Stimulated activated CD4-positive, alpha-beta T cell treated with anti-CD3 and anti-CD28 coated beads, TNF-alpha, amount 100 ng/mL, for 24 hours (primary cell): Measurements from ENCODE around the gene PPP1R10.
"Not testable (repeated sequence)": the region's sequence is repeated elsewhere in the genome, so short reads cannot be mapped to it uniquely, and the experiment has no call there.

Experiments used
- DNase-seq, 3 experiments: peaks; one replicate each; pipeline ENCODE4 v3.0.0-alpha.2; 2020; ENCODE audit warnings: low read depth in 3 of 3

PPP1R10 gene

GRCh38 chr6:30616811-30617564, at the start of gene PPP1R10:
Gene PPP1R10 (minus strand): TSS chr6:30617243. CDS start chr6:30609944, 7,299 bp downstream.
- DNase-seq: peak; percentile 95 to 99 (median 96)

DNA sequence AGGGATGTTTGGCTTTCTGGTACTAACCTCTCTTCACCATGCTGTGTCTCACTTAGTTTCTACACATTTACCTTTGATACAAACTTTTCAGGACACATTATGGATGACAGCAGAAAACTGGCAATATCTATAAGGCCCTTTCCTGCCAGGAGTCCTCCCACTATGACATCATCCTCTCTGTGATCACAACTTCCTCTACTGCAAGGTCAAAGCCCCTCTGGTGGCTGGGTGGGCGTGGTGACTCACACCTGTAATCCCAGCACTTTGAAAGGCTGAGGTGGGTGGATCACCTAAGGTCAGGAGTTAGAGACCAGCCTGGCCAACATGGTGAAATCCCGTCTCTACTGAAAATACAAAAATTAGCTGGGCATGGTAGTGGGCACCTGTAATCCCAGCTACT, 49.3 kb upstream of the PPP1R10 start:
- peak in 1 of 3 experiments; percentile 50 for DNase-seq

GRCh38 chr6:30664994-30665767, 48.1 kb upstream of the PPP1R10 start:
- no peak for DNase-seq

GRCh38 chr6:30657922-30658321, 40.9 kb upstream of the PPP1R10 start:
- not testable (repeated sequence) for DNase-seq

DNA sequence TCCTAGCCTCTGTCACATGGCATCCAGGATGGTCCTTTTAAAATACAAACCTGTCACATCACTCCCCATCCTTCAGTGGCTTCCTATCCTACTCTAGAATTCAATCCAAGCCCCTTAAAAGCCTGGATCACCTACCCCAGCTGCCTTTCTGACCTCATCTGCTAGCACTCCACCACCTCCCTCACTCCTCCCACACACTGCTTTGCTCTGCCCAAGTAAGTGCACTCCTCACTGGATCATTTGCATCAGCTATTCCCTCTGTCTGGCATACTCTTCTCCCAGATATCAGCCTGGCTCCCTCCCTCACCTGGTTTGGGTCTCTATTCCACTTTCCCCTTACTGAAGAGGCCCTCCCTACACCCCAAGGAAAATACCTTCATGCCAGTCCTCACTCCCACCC, 40.4 kb upstream of the PPP1R10 start:
- no peak for DNase-seq

- no peak for DNase-seq
Measured at GRCh38 chr6:30656513-30656912, 39.5 kb upstream of the PPP1R10 start.

- DNase-seq: no peak
Measured at GRCh38 chr6:30655743-30656094, 38.7 kb upstream of the PPP1R10 start.

- no peak for DNase-seq
Measured at GRCh38 chr6:30654798-30655742, 38.0 kb upstream of the PPP1R10 start.

GRCh38 chr6:30651143-30651542, 34.1 kb upstream of the PPP1R10 start:
- no peak for DNase-seq

GRCh38 chr6:30647242-30648116, 30.4 kb upstream of the PPP1R10 start:
- DNase-seq: peak; percentile 62 to 76 (median 63)

GRCh38 chr6:30646450-30647241, 29.6 kb upstream of the PPP1R10 start, which contains the start of gene C6orf136:
Gene C6orf136 (plus strand): TSS chr6:30647133. CDS start chr6:30647232, 99 bp downstream.
- DNase-seq: peak; percentile 85 to 91 (median 86)

GRCh38 chr6:30645989-30646388, 28.9 kb upstream of the PPP1R10 start:
- no peak for DNase-seq

DNA sequence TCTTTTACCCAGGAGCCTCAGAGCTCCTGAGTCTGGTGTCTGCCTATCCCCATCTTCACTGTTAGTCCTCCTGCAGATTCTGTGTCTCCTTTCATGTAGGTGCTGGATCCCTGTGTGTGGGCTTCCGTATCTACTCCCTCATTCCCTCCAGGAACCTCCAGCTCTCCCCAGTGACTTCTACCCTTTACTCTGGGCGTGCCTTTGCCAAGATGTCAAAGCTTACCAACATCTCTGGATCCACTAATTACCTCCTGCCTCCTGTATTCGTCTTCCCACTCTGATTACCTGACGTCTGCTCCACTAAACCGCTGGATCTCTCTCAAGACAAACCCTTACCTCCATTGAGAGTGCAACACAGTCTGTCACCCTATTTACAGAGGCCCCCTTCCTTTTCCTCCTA, 27.7 kb upstream of the PPP1R10 start:
- no peak for DNase-seq

DNA sequence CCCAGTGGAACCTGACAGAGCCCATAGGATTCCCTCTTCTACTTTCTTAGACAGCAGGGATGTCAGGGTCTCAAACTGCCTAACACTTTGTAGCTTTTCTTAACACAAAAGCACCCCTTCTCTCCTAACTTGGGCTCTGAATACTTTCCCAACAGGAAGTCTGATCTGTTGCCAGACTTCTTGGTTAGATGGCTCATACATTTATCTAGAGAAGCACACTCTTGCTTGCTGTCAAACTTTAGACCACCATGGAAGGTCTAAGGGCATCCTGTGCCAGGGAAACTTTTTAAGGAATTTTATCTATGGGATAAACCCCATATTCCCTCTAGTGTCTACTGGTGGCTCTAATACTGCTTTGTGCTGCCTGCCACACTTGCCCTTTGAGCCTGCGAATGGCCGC, 26.6 kb upstream of the PPP1R10 start:
- DNase-seq: no peak

GRCh38 chr6:30641048-30641447, 24.0 kb upstream of the PPP1R10 start:
- DNase-seq: no peak

GRCh38 chr6:30640481-30640880, 23.4 kb upstream of the PPP1R10 start:
- DNase-seq: no peak

GRCh38 chr6:30635834-30636233, 18.8 kb upstream of the PPP1R10 start:
- no peak for DNase-seq

DNA sequence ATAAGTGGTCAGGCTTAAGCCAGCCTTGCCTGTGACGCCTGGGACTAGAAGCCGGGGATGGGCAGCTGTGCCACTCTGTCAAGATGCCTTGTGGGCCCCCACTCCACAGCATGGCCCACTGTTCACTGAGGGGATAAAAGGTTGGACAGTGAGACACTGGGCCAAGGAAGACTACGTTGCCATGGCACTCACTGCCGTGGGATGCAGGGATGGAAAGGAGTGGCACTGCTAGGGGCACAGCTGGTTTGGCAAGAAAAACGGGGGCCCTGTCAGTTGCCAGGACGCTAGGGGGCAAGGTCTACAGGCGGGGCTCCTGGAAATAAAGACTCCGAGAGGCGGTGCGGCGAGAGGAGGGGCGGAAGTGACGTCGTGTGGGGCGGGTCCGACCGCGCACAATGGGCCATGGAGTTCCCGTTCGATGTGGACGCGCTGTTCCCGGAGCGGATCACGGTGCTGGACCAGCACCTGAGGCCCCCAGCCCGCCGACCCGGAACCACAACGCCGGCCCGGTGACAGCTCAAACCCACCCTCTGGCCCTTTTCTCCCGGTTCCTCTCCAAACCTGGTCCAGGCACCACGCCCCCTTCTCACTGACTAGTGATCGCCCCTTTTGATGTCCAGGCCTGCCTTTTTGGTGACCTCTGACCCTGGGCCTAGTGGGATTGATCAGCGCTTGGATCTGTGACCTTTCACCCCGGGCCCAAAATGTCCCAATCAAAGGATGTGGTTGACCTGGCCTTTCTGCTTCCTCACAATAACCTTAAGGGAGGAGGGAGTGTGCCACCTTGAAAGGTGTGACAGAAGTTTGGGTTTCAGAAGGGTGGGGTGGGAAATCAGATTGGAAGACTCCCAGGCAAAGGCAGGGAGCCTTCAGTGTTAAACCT, 9.7 kb upstream of the PPP1R10 start, which contains the start of gene ATAT1:
ATAT1 (plus strand) TSS at position 391 of the 883 bp plus-strand sequence.
- DNase-seq: peak; percentile 74 to 87 (median 76)

DNA sequence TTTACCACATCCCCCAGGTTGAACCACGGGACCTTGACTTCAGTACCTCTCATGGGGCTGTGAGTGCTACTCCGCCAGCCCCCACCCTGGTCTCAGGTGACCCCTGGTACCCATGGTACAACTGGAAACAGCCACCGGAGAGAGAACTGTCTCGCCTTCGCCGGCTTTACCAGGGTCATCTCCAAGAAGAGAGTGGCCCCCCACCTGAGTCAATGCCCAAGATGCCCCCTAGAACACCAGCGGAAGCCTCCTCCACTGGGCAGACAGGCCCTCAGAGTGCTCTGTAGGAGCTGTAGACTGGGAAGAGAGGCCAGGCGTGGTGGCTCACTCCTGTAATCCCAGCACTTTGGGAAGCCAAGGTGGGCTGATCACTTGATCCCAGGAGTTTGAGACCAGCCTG, 8.5 kb upstream of the PPP1R10 start:
- no peak for DNase-seq
